Astrocyte of the cerebellum (primary cell): ENCODE results near the gene PACRG.

Experiments used
- DNase-seq: peaks from one replicate; pipeline ENCODE4 v3.0.0-alpha.2; 2011; ENCODE audit warnings: low read depth
- H3K4me3 ChIP-seq: 2 replicates; pipeline ENCODE4 v1.5.1; 2011; ENCODE audit warnings: mild to moderate bottlenecking, low read depth, low read length, moderate library complexity
- CTCF ChIP-seq: IDR thresholded peaks from 2 replicates; pipeline ENCODE4 v1.5.1; 2012; ENCODE audit warnings: low read length, low read depth, moderate library complexity, mild to moderate bottlenecking; ENCODE audit errors: missing control alignments
- in situ Hi-C: cut with HindIII; loops from 2 replicates; pipeline ENCODE4 v1.10.0; 2017; ENCODE audit warnings: low sequenced_read_pairs

The PACRG gene

GRCh38 chr6:163320402-163320801, 592.6 kb downstream of the PACRG start:
- no peak for DNase-seq
- H3K4me3 ChIP-seq: no peak overlapping the region
- in situ Hi-C loops: no loop called here
- TF ChIP-seq CTCF: no peak

- in situ Hi-C loops: no loop called here
- no peak for TF ChIP-seq CTCF
Observed at GRCh38 chr6:163320804-163321203, 593.0 kb downstream of the PACRG start.

GRCh38 chr6:163321717-163322116, 593.9 kb downstream of the PACRG start:
- in situ Hi-C loops: no loop called here
- DNase-seq: no peak
- no peak overlapping the region for H3K4me3 ChIP-seq
- no peak for TF ChIP-seq CTCF

More at GRCh38 chr6:163320804-163321203, 593.0 kb downstream of the PACRG start:
- no peak for DNase-seq
- no peak overlapping the region for H3K4me3 ChIP-seq

GRCh38 chr6:163323274-163323673, 595.5 kb downstream of the PACRG start:
- DNase-seq: no peak
- in situ Hi-C loops: no loop called here
- TF ChIP-seq CTCF: no peak
- H3K4me3 ChIP-seq: no peak overlapping the region

GRCh38 chr6:163323705-163324104, 595.9 kb downstream of the PACRG start:
- H3K4me3 ChIP-seq: no peak overlapping the region
- no peak for TF ChIP-seq CTCF
- no peak for DNase-seq
- in situ Hi-C loops: no loop called here

- in situ Hi-C loops: no loop called here
- TF ChIP-seq CTCF: no peak
- no peak overlapping the region for H3K4me3 ChIP-seq
- DNase-seq: no peak
Observed at GRCh38 chr6:163324326-163324687, 596.5 kb downstream of the PACRG start.
